GM12891 (cell line): ENCODE data around the gene OR5T3. TPM values are rescaled to one million over a fixed set of nuclear protein-coding genes. Genes with fewer than 3 reads are reported as not detected.
"Not testable (repeated sequence)": the region's sequence is repeated elsewhere in the genome, so short reads cannot be mapped to it uniquely, and the experiment has no call there.

ENCODE experiments used
- DNase-seq: peaks from one replicate; pipeline ENCODE4 v3.0.0; 2011; ENCODE audit warnings: low spot score; ENCODE audit not compliant: insufficient read length
- FAIRE-seq: peaks from 2 replicates; lab custom pipeline; 2011; peaks lifted over from hg19 to GRCh38; lab: Jason Lieb, UNC
- PAX5 ChIP-seq: IDR thresholded peaks from 2 replicates; pipeline ENCODE4 v1.6.1; 2011; ENCODE audit warnings: low read length, moderate library complexity, mild to moderate bottlenecking; ENCODE audit not compliant: insufficient read depth, severe bottlenecking
- POLR2A ChIP-seq: IDR thresholded peaks from 2 replicates; pipeline ENCODE4 v1.6.1; 2011; ENCODE audit warnings: low read depth, low read length, control low read depth
- POLR2AphosphoS5 ChIP-seq: IDR thresholded peaks from 2 replicates; pipeline ENCODE4 v1.6.1; 2011; ENCODE audit warnings: low read depth, low read length, control low read depth
- POU2F2 ChIP-seq: IDR thresholded peaks from 2 replicates; pipeline ENCODE4 v1.6.1; 2011; ENCODE audit warnings: low read depth, mild to moderate bottlenecking, control low read depth, low read length, moderate library complexity
- SPI1 ChIP-seq: IDR thresholded peaks from 2 replicates; pipeline ENCODE4 v1.6.1; 2011; ENCODE audit warnings: low read depth, low read length, control low read depth
- TAF1 ChIP-seq: IDR thresholded peaks from 2 replicates; pipeline ENCODE4 v1.6.1; 2011; ENCODE audit warnings: low read depth, low read length, control low read depth
- polyA plus RNA-seq: library from polyadenylated mRNA; unstranded; fragments of >200 nt; gene quantifications from one replicate; pipeline ENCODE4 v1.2.1, GENCODE V29; 2012; ENCODE audit warnings: low read depth, missing spikeins, inconsistent platforms; ENCODE audit not compliant: missing spikeins

The OR5T3 gene
- polyA plus RNA-seq = not detected

- FAIRE-seq (no peak), DNase-seq (no peak)
- TF ChIP-seq PAX5 (no peak), TAF1 (no peak), POLR2A (no peak), SPI1 (no peak)
Observed at GRCh38 chr11:56251954-56252353, at the start of gene OR5T3. TSS of gene OR5T3 (plus strand) at chr11:56252254. CDS start at chr11:56252254, 0 bp downstream.

GRCh38 chr11:56207790-56208189, 44.3 kb upstream of the OR5T3 start:
- no peak for TF ChIP-seq POLR2AphosphoS5
- TF ChIP-seq SPI1 = no peak
- no peak for DNase-seq
- no peak for FAIRE-seq

DNA sequence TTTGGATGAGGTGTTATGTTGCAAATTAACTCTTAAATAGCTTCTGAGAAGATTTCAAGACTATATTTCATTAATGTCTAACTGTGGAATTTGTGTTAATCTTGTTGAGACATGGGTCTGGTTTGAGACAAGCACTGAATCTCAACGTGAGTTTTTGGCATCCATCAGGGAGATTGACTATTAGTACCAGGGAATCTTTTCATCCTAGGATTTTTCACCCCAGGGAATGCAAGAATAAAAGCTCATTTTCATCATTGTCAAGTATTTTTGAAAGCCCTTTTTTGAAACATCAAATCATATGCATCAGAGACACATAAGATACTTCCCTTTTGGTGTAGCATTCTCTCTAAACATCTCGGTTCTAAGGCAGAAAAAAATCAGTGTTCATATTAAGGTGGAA, 37.5 kb upstream of the OR5T3 start:
- no peak for TF ChIP-seq TAF1
- TF ChIP-seq SPI1 = no peak
- no peak for TF ChIP-seq POLR2AphosphoS5
- TF ChIP-seq PAX5 = no peak
- no peak for TF ChIP-seq POLR2A
- TF ChIP-seq POU2F2 = no peak

DNA sequence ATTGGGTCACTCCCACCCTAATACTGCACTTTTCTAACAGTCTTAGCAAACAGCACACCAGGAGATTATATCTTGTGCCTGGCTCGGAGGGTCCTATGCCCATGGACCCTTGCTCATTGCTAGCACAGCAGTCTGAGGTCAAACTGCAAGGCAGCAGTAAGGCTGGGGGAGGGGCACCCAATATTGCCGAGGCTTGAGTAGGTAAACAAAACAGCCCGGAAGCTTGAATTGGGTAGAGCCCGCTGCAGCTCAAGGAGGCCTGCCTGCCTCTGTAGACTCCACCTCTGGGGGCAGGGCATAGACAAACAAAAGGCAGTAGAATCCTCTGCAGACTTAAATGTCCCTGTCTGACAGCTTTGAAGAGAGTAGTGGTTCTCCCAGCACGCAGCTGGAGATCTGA, 32.3 kb upstream of the OR5T3 start:
- FAIRE-seq, DNase-seq: not testable (repeated sequence)

More for the DNA sequence above, 37.5 kb upstream of the OR5T3 start:
- DNase-seq (no peak), FAIRE-seq (no peak)

- no peak for DNase-seq
- no peak for FAIRE-seq
- TF ChIP-seq POLR2AphosphoS5 (no peak), SPI1 (no peak), POLR2A (no peak), PAX5 (no peak), POU2F2 (no peak), TAF1 (no peak)
Observed at GRCh38 chr11:56234155-56234554, 17.9 kb upstream of the OR5T3 start, which contains the start of gene OR5T2. TSS of gene OR5T2 (minus strand) at chr11:56234255. CDS start at chr11:56233062, 1,193 bp downstream.

DNA sequence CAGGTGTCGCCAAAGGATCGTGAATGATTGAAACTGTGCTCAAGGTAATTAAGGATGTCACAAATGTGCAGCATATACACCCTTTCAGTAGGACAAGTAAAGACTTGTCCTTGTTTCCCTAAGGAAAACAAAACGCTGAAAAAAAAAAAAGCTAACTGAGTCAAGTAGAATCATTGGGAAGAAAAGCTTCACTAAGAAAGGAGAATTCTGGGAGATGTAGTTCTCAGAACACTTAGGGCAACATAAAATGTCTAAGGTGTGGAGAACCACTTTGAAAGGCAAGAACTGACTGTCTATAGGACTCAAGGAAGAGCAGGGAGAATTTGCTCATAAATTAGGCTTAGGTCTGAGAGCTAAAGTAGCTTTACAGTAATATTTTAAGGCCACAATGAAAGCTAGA, 19.0 kb downstream of the OR5T3 start:
- DNase-seq = no peak

DNA sequence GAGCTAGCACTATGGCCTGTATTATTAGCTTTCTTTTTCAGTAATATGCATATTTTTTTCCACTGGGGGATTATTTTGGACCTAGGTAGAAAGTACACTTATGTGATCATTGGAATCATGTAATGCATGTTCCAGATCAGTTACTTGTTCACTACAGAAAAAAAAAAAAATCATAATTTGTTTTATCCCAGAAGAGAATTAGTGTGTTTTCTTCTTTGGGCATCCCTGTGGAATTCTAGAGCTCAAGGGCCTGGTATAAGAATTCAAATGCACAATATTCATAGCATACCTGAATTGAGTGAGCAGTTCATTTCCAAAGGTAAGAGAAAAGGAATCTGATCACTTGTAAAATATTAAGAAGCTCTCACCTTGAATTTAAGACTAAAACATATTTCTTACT, 21.8 kb downstream of the OR5T3 start, which contains the start of gene OR5T1:
Gene OR5T1, plus strand, starts transcription at position 301 of the 400 bp plus-strand sequence. CDS start 1,485 bp downstream, outside the sequence.
- no peak for FAIRE-seq
- DNase-seq = no peak

More for the DNA sequence above, 19.0 kb downstream of the OR5T3 start:
- TF ChIP-seq POU2F2 (no peak), PAX5 (no peak), POLR2A (no peak), POLR2AphosphoS5 (no peak), SPI1 (no peak), TAF1 (no peak)
- no peak for FAIRE-seq

DNA sequence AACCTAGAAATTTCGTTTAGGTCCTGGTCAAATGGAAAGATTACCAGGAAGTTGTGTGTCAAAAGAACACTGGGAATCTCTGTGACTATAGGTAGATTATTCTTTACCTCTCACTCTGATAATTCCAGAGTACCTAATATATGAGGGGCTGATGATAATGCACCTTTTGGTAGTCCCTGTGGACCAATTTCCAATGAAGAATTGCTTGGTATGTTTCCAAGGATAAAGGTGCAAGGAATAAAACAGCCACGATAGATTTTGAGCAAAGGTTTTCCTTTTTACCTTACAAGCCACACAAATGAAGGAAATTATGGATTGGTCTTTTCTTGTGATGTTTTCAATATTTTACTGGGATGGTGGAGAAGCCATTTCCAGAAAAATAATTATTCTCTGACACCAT, 40.1 kb downstream of the OR5T3 start, which contains the start of gene OR8H1:
Gene OR8H1, minus strand, starts transcription at position 101 of the 400 bp plus-strand sequence. CDS start 1,192 bp downstream, outside the sequence.
- DNase-seq (no peak), FAIRE-seq (no peak)
- TF ChIP-seq PAX5 (no peak), POU2F2 (no peak), TAF1 (no peak), POLR2A (no peak), SPI1 (no peak), POLR2AphosphoS5 (no peak)

More for the DNA sequence above, 21.8 kb downstream of the OR5T3 start, which contains the start of gene OR5T1:
- TF ChIP-seq POLR2A = no peak

DNA sequence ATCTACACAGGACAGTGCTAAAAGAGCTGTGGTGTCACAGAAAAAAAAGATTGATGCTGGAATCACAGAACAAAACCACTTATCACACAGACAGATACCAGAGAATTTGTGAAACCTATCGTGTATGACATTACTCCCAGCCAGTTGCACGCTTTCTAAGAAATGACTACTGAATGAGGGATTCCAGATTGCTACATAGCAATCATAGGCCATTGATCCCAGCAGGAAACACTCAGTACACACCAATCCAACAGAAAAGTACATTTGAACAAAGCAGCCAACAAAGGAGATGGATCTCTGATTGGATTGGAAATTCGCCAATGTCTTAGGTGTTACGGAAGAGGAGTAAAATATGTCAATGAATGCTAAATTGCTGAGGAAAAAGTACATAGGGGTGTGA, 44.8 kb downstream of the OR5T3 start:
- no peak for DNase-seq
- FAIRE-seq = no peak
- no peak for TF ChIP-seq POLR2AphosphoS5
- TF ChIP-seq TAF1 = no peak
- TF ChIP-seq SPI1 = no peak
- TF ChIP-seq PAX5 = no peak
- no peak for TF ChIP-seq POLR2A
- TF ChIP-seq POU2F2 = no peak
